Stimulated activated CD8-positive, alpha-beta memory T cell treated with anti-CD3 and anti-CD28 coated beads, Interleukin-15, amount 100 ng/mL, for 4 hours (primary cell): ENCODE measurements around the gene KRTAP9-1.
"Not testable (repeated sequence)": the region's sequence is repeated elsewhere in the genome, so short reads cannot be mapped to it uniquely, and the experiment has no call there.

Source experiments
- DNase-seq, 2 donors: peaks; one replicate each; pipeline ENCODE4 v3.0.0-alpha.2; 2020; ENCODE audit warnings: low read depth in 2 of 2

The KRTAP9-1 gene

DNA sequence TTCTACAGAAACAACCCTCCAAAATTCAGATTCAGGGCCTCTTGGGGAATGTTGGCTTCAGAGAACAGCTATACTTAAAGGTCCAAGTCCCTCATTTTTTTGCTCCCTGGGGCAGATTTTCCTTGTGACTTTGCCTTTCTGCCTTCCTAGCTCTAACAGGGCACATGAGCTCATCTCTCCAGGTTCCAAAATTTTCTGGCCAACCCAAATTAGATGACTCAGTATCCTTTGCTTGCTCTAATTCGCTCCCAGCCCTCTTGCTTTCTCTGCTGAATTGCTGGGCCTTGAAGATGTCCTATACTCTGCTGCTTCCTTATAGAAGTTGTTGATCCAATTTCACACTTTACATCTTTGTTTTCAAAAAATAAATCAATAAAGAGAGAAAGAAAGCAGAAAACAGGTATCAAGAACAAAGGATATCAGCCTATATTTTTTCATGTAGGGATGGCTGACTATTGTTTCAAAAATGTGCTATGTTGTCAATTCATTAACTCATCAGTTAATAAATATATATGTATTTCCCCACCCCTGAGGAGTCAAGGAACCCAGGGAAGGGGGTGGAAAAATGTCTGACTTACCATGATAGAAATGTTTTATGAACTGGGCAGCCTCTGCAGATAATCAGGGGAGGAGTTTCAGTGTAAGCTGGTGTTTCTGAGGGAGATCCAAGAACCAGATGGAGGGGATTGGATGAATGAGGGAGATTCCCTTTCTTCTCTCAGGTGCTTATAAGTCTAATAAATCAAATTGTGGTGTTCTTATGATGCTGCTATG is 10.7 kb upstream of the KRTAP9-1 start:
- DNase-seq: no peak

- DNase-seq: no peak
Observed at GRCh38 chr17:41184480-41184961, 5.2 kb upstream of the KRTAP9-1 start, which contains the start of gene KRTAP4-1. TSS of gene KRTAP4-1 (minus strand) at chr17:41184911. CDS start at chr17:41184854, 57 bp downstream.

GRCh38 chr17:41185001-41185400 is 4.7 kb upstream of the KRTAP9-1 start:
- no peak for DNase-seq

- no peak for DNase-seq
Observed at GRCh38 chr17:41186872-41187271, 2.8 kb upstream of the KRTAP9-1 start.

DNA sequence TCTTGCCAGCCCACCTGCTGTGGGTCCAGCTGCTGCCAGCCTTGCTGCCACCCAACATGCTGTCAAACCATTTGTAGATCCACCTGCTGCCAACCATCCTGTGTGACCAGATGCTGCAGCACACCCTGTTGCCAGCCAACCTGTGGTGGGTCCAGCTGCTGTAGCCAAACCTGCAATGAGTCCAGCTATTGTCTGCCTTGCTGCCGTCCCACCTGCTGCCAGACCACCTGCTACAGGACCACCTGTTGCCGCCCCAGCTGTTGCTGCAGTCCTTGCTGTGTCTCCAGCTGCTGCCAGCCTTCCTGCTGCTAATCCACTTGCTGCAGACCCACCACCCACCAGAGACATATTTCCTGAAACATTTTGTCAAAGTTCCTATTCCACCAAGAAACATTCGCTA is 641 bp downstream of the KRTAP9-1 start:
- DNase-seq: no peak

DNA sequence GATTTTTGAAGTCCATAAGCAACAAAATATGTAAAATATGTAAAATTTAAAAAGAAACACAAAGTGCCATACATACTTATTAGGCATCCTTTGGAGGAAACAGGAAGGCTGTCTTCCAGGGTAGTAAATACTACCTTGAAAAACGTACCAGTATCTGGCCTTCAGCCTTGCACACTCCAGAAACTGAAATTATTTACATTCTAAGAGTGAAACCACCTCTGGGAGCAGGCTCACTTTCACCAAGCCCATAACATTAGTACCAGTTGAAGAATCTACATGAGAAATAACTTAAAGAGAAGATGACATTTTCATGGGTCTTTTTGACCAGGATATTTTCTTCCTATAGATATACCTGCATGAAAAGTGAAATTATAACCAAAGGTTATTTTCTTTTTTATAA is 6.4 kb downstream of the KRTAP9-1 start:
- no peak for DNase-seq

- DNase-seq: no peak
Observed at GRCh38 chr17:41199421-41200078, 9.9 kb downstream of the KRTAP9-1 start.

DNA sequence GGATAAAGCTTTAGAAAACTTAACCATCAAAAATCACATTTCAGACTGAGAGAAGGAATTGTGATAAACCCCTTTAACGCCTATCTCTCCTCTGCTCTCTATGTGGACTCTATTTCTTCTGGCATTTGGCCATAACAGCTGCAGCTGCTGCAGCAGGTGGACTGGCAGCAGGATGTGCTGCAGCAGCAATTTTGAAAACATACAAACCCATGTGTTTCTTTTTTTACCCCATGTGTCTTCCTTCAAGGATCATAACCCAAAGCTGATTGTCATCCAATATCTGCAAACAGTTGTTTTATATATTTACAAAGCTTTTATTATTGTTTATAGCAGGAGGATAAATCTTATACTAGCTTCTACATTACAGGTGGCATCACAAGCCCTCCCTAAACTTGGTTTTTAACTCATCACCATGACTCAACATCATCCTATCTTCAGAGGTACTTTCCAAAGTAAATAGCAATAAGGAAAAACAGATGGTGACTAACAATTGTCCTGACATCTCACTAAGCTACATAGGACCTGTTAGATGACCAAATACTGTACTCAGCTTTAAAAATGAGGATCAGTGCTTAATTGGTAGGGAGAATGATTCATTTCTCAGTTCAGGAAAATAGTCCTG is 22.3 kb downstream of the KRTAP9-1 start:
- DNase-seq: no peak

DNA sequence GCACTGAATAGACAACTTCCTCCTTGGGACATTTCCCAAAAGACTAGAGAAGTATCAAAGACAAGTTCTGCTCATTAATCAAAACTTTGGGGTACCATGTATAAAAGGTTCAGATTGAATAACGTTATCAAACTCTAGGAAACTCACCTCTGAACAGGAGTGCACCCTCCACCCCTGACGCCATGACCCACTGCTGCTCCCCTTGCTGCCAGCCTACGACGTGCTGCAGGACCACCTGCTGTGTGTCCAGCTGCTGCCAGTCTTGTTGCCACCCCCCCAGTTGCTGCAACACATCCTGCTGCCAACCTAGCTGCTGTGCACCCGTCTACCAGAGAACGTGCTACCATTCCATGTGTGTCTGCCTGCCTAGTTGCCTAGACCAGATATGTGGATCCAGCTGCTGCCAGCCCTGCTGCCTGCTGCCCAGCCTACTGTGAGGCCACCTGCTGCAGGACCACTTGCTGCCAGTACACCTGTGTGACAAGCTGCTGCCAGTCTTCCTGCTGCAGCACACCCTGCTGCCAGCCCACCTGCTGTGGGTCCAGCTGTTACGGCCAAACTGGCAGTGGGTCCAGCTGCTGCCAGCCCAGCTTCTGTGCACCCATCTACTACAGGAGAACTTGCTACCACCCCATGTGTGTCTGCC is 23.0 kb downstream of the KRTAP9-1 start:
- no peak for DNase-seq

DNA sequence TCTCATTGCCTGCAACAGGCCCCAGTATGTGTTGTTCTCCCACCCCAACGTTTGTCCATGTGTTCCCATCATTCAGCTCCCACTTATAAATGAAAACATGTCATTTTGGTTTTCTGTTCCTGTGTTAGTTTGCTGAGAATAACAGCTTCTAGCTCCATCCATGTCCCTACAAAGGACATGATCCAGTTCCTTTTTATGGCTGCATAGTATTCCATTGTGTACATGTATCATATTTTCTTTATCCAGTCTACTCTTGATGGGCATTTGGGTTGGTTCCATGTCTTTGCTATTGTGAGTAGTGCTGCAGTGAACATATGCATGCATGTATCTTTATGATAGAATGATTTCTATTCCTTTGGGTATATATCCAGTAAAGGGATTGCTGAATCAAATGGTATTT is 26.0 kb downstream of the KRTAP9-1 start:
- no peak for DNase-seq

GRCh38 chr17:41223821-41224220 is 34.1 kb downstream of the KRTAP9-1 start:
- no peak for DNase-seq

- no peak for DNase-seq
Observed at GRCh38 chr17:41226051-41226450, 36.4 kb downstream of the KRTAP9-1 start.

GRCh38 chr17:41226598-41227095 is 37.0 kb downstream of the KRTAP9-1 start, which contains the start of gene KRTAP9-2:
TSS of gene KRTAP9-2 (plus strand) at chr17:41226648. CDS start at chr17:41226655, 7 bp downstream.
- DNase-seq: not testable (repeated sequence)

GRCh38 chr17:41230094-41230493 is 40.4 kb downstream of the KRTAP9-1 start:
- no peak for DNase-seq

DNA sequence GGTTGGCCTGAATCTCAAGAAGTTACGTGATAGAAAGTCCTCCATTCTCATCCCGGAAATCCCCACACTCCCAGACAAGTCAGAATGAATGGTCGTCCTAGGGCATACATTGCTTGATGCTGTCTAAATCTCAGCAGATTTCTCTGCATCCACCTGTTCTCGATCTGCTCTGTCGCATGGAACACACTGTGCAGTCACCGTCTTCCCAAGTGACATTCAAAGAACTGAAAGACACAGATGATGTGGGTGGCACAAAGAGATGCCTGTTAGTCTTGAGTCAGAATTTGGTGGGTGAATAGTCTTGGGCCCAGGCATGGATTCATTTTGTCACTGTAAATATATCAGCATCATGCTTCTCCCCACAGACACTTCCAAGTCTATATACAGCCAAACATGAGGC is 42.0 kb downstream of the KRTAP9-1 start:
- no peak for DNase-seq

DNA sequence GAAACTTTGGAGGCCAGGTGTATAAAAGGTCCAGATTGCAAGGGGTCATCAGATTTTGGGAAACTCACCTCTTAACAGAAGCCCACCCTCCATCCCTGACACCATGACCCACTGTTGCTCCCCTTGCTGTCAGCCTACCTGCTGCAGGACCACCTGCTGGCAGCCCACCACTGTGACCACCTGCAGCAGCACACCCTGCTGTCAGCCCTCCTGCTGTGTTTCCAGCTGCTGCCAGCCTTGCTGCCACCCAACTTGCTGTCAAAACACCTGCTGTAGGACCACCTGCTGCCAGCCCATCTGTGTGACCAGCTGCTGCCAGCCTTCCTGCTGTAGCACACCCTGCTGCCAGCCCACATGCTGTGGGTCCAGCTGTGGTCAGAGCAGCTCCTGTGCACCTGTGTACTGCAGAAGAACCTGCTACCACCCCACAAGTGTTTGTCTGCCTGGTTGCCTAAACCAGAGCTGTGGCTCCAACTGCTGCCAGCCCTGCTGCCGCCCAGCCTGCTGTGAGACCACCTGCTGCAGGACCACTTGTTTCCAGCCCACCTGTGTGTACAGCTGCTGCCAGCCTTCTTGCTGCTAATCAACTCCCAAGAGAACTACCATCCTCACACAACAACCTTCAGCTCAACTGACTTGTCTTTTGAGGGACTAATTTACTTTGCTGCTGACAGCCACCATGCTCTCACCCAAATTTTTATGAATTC is 42.9 kb downstream of the KRTAP9-1 start, which contains the start of gene KRTAP9-3:
Gene KRTAP9-3 (plus strand): TSS at position 51 of the 707 bp plus-strand sequence. CDS start 53 bp downstream, at position 104.
- DNase-seq: not testable (repeated sequence)

- not testable (repeated sequence) for DNase-seq
Observed at GRCh38 chr17:41237116-41237515, 47.4 kb downstream of the KRTAP9-1 start.

- DNase-seq: not testable (repeated sequence)
Observed at GRCh38 chr17:41237949-41238437, 48.3 kb downstream of the KRTAP9-1 start, which contains the start of gene KRTAP9-8. TSS of gene KRTAP9-8 (plus strand) at chr17:41237999. CDS start at chr17:41238052, 53 bp downstream.
